ENCODE results near the gene CACNA1D. TPM values are rescaled to one million over a fixed set of nuclear protein-coding genes. Genes with fewer than 3 reads are reported as not detected.

Gene CACNA1D
- total RNA-seq, 1 donor from 2014 or later, result 1.1 TPM

- H3K27ac Mint-ChIP-seq (ENCODE audit: unreplicated experiment), result no peak overlapping the region
- no peak for TF ChIP-seq CTCF (conservative IDR thresholded peaks at IDR 0.05)
- no peak for DNase-seq (ENCODE audit: low read depth, low spot score)
- no peaks in the 10 kb centered on the region for H3K4me1 Mint-ChIP-seq
- H3K9me3 Mint-ChIP-seq, result no peaks in the 10 kb centered on the region
- H3K4me3 Mint-ChIP-seq, result no peak overlapping the region
- no peaks in the 10 kb centered on the region for H3K27me3 Mint-ChIP-seq (ENCODE audit: low read depth)
- H3K36me3 Mint-ChIP-seq (ENCODE audit: low read depth), result no peaks in the 10 kb centered on the region
Measured at GRCh38 chr3:53551324-53551723, 56.9 kb downstream of the CACNA1D start.

DNA sequence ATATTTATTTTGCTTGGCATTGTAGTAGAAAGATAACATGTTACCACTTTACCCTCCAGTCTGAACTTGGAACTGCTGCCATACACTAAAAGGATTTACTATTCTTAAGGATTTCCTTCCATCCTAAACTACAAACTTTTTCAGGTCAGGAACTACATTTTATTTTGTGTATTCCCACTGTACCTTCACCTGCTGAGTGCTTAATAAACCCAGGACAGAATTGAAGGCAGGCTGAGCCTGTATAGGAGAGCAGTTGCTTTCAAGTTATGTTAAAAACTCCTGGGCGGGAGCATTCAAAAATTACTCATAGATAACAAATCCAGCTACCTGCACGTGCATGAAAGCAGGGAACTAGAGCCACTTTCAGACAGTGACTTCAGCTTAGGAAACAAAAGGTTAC lies 58.3 kb downstream of the CACNA1D start:
- TF ChIP-seq CTCF (conservative IDR thresholded peaks at IDR 0.05), result no peak
- Mint-ChIP-seq H3K36me3 (ENCODE audit: low read depth) (no peaks in the 10 kb centered on the region), H3K4me1 (no peaks in the 10 kb centered on the region), H3K4me3 (no peak overlapping the region), H3K27me3 (ENCODE audit: low read depth) (no peaks in the 10 kb centered on the region), H3K27ac (ENCODE audit: unreplicated experiment) (no peak overlapping the region), H3K9me3 (peaks cover 3% of the 10 kb centered on the region)
- no peak for DNase-seq (ENCODE audit: low read depth, low spot score)

- Mint-ChIP-seq H3K27ac (ENCODE audit: unreplicated experiment) (no peak overlapping the region), H3K9me3 (peaks cover 3% of the 10 kb centered on the region), H3K27me3 (ENCODE audit: low read depth) (no peaks in the 10 kb centered on the region), H3K4me3 (no peak overlapping the region), H3K36me3 (ENCODE audit: low read depth) (no peaks in the 10 kb centered on the region), H3K4me1 (no peaks in the 10 kb centered on the region)
- DNase-seq (ENCODE audit: low read depth, low spot score), result no peak
- TF ChIP-seq CTCF (conservative IDR thresholded peaks at IDR 0.05), result no peak
Measured at GRCh38 chr3:53553200-53553599, 58.8 kb downstream of the CACNA1D start.

- TF ChIP-seq CTCF (conservative IDR thresholded peaks at IDR 0.05), result no peak
- no peaks in the 10 kb centered on the region for H3K27me3 Mint-ChIP-seq (ENCODE audit: low read depth)
- no peak overlapping the region for H3K27ac Mint-ChIP-seq (ENCODE audit: unreplicated experiment)
- peaks cover 7% of the 10 kb centered on the region for H3K9me3 Mint-ChIP-seq
- no peak for DNase-seq (ENCODE audit: low read depth, low spot score)
- H3K4me1 Mint-ChIP-seq, result no peaks in the 10 kb centered on the region
- H3K36me3 Mint-ChIP-seq (ENCODE audit: low read depth), result no peaks in the 10 kb centered on the region
- H3K4me3 Mint-ChIP-seq, result no peak overlapping the region
Measured at GRCh38 chr3:53554559-53555067, 60.2 kb downstream of the CACNA1D start.

- DNase-seq (ENCODE audit: low read depth, low spot score), result no peak
- no peak overlapping the region for H3K27ac Mint-ChIP-seq (ENCODE audit: unreplicated experiment)
- H3K4me1 Mint-ChIP-seq, result no peaks in the 10 kb centered on the region
- no peaks in the 10 kb centered on the region for H3K27me3 Mint-ChIP-seq (ENCODE audit: low read depth)
- H3K9me3 Mint-ChIP-seq, result peaks cover 7% of the 10 kb centered on the region
- no peak for TF ChIP-seq CTCF (conservative IDR thresholded peaks at IDR 0.05)
- H3K4me3 Mint-ChIP-seq, result no peak overlapping the region
- no peaks in the 10 kb centered on the region for H3K36me3 Mint-ChIP-seq (ENCODE audit: low read depth)
Measured at GRCh38 chr3:53555068-53555588, 60.7 kb downstream of the CACNA1D start.

Measured in neural crest cell (in vitro differentiated cells).